GM12878 (cell line): ENCODE measurements around the gene UBXN11.

ENCODE experiments used
- BRCA1 ChIP-seq: IDR thresholded peaks from 2 replicates; pipeline ENCODE4 v1.6.1; 2011; ENCODE audit warnings: low read depth, low read length, improper control_type of control experiment
- CTCF ChIP-seq, 3 experiments: IDR thresholded peaks in 2 of 3; conservative IDR thresholded peaks in 1 of 3; 2 replicates each; pipeline ENCODE4 v1.5.1; 2011; ENCODE audit warnings: low read depth in 3 of 3, low read length in 3 of 3, mild to moderate bottlenecking in 3 of 3, control low read depth in 2 of 3, moderate library complexity in 2 of 3, inconsistent platforms in 1 of 3, mixed read lengths in 1 of 3; ENCODE audit not compliant: control insufficient read depth in 2 of 3, insufficient read depth in 1 of 3; ENCODE audit errors: extremely low read depth in 1 of 3
- EGR1 ChIP-seq, 2 experiments: IDR thresholded peaks; 1 replicate in 1 of 2; 2 replicates in 1 of 2; pipeline ENCODE4 v1.6.1; 2011 to 2012; ENCODE audit warnings: low read depth in 2 of 2, low read length in 2 of 2, borderline replicate concordance in 1 of 2, mild to moderate bottlenecking in 1 of 2, moderate library complexity in 1 of 2
- EP300 ChIP-seq, 2 experiments: fragments of 150-350 bp in 1 of 2; IDR thresholded peaks; 2 replicates each; pipeline ENCODE4 v1.6.1; 2011 to 2012; ENCODE audit warnings: low read depth in 2 of 2, low read length in 2 of 2, borderline replicate concordance in 1 of 2, improper control_type of control experiment in 1 of 2, inconsistent platforms in 1 of 2; ENCODE audit not compliant: control insufficient read depth in 1 of 2
- FOXK2 ChIP-seq: fragments of 450-650 bp; IDR thresholded peaks from 2 replicates; pipeline ENCODE4 v1.6.1; 2017; ENCODE audit warnings: mild to moderate bottlenecking, moderate library complexity
- NR2C2 ChIP-seq: IDR thresholded peaks from 2 replicates; pipeline ENCODE4 v1.6.1; 2011; ENCODE audit warnings: borderline replicate concordance, low read depth; ENCODE audit not compliant: control insufficient read depth, insufficient read length
- SIX5 ChIP-seq: IDR thresholded peaks from 2 replicates; pipeline ENCODE4 v1.6.1; 2011; ENCODE audit warnings: mild to moderate bottlenecking, low read depth, low read length, moderate library complexity; ENCODE audit not compliant: severe bottlenecking
- ZSCAN29 ChIP-seq: fragments of 450-650 bp; IDR thresholded peaks from 2 replicates; pipeline ENCODE4 v1.6.1; 2017; ENCODE audit warnings: mild to moderate bottlenecking, moderate library complexity

- no peak for TF ChIP-seq NR2C2
- TF ChIP-seq EP300 (IDR thresholded peaks at IDR 0.05; ENCODE audit: borderline replicate concordance in 1 of 2, control insufficient read depth in 1 of 2, low read depth in 2 of 2, low read length in 2 of 2): no peak
- TF ChIP-seq CTCF (IDR thresholded peaks at IDR 0.05 in 2 of 3, conservative IDR thresholded peaks at IDR 0.05 in 1 of 3; ENCODE audit: control insufficient read depth in 2 of 3, extremely low read depth in 1 of 3, insufficient read depth in 1 of 3, low read depth in 3 of 3, low read length in 3 of 3): no peak
- TF ChIP-seq EGR1 (IDR thresholded peaks at IDR 0.05; ENCODE audit: borderline replicate concordance in 1 of 2, low read depth in 2 of 2, low read length in 2 of 2): no peak
- TF ChIP-seq BRCA1: no peak
- no peak for TF ChIP-seq ZSCAN29
- TF ChIP-seq FOXK2: no peak
- TF ChIP-seq SIX5: no peak
Measured at GRCh38 chr1:26283279-26283853, 23.1 kb downstream of the UBXN11 start.
